ENCODE data around the gene CDK10.
"Not testable (repeated sequence)": the region's sequence is repeated elsewhere in the genome, so short reads cannot be mapped to it uniquely, and the experiment has no call there.

Gene CDK10

DNA sequence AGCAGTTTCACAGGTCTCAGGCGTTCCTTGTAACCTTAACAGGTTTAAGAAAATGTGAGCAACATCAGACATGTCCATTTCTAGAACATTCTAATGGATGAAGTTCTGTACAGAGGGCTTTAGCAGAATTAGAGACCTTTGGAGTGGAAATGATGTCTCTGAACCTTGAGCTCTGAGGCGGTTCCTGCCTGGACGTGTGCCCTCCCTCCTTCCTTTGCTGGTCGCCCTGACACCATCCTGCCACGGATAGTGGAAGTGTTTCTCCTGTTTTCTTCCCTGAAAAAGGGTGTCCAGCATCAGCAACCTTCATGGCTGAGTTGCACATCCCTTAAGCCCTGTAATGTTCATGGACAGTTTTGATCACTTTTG, 17.7 kb upstream of the CDK10 start:
- DNase-seq: no peak

DNA sequence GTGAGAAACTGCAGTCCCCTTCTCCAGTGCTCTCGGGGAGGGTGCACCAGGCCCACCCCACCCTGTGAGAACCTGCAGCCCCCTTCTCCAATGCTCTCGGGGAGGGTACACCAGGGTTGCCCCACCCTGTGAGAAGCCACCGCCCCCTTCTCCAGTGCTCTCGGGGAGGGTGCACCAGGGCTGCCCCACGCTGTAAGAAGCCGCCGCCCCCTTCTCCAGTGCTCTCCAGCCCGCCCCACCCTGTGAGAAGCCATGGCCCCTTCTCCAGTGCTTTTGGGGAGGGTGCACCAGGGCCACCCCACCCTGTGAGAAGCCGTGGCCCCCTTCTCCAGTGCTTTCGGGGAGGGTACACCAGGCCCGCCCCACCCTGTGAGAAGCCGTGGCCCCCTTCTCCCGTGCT, 16.7 kb upstream of the CDK10 start:
- no peak for DNase-seq

DNA sequence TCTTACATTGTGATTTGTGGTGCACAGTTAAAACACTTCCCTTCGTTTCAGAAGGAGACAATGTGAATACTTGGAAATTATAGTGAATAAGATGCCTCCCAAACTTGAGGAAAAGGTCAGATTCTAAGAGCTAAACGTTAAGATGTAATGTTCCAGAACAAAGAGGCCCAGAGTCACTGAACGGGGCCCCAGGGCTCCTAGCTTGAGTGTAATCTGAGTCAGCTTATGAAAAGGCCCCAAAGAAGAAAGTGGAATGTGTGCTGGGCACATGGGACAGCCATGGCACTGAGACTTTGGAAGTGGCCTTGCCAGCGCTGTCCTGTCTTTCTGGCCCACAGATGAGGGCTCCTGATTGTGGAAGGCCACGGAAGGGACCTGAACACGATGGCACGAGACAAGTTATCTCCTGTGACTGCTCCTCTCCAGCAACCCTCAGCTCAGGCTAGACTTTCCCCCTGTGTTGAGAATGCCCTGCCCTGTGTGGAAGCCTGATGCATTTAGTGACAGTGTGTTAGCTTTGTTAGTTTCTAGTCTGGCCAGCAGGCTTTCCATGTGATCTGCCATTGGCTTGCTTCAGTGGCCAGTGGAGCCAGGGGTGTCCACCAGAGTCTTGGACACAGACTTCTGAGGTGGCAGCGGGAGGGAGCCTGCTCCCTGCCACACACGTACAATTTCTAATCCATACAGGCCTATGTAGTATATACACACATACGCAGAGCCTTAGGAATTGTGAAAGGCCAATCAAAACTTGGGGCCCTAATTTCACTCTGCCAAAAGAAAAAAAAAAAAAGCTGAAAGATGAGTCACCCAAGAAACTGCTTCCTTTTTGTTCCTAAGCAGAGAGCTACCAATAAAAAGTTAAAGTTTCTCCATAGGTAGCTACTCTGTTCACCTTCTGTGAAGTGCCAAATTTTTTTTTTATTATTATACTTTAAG, 15.7 kb upstream of the CDK10 start:
- DNase-seq: no peak

DNA sequence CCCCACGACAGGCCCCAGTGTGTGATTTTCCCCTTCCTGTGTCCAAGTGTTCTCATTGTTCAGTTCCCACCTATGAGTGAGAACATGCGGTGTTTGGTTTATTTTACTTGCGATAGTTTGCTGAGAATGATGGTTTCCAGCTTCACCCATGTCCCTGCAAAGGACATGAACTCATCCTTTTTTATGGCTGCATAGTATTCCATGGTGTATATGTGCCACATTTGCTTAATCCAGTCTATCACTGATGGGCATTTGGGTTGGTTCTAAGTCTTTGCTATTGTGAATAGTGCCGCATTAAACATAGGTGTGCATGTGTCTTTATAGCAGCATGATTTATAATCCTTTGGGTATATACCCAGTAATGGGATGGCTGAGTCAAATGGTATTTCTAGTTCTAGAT, 14.9 kb upstream of the CDK10 start:
- not testable (repeated sequence) for DNase-seq

DNA sequence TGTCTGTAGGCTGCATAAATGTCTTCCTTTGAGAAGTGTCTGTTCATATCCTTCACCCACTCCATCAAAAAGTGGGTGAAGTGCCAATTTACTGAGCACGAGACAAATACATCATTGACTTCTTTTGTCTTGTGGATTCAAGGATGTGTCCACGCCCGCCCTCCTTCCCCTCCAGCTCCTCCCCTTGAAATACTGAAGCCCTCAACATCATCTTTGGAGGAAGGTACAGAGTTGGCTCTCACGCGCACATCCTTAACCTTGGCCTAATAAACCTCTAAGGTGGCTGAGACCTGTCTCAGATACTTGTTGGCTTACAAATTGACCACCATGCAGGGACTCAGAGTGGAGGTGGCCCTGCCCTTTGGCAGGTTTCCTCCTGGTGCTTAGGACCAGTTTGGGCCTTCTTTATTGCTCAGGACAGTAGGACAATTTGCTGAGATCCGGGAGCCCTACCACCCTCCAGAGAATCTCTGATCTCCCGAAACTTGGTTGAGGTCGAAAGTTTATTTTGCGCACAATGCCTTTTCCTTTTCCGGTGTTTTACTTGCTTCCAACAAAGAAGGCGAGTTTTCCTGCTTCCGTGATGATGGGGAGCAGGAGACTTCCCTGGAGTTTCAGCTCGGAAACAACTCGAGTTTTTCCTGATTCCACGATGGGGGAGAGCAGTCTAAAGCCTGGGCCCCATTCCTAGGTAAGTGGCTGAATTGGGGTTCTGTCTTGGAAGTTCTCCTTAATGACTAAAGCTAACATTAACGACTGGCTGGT, 14.1 kb upstream of the CDK10 start:
- DNase-seq: no peak

DNA sequence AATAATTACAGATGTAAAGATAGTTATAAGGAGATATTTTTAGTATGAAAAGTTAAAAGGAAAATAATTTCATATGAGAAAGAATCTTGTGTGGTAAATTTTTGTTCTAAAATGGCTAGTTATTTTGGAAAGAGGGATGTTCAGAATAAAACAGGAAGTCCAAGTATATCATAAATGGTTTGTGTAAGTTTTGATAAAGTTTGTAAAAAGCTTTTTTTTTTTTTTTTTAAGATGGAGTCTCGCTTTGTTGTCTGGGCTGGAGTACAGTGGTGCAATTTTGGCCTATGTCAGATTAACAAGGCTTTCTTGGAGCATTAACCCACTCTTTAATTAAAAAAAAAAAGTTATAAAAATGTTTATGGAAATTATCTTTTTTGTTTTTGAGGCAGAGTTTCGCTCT, 8.2 kb upstream of the CDK10 start:
- no peak for DNase-seq

DNA sequence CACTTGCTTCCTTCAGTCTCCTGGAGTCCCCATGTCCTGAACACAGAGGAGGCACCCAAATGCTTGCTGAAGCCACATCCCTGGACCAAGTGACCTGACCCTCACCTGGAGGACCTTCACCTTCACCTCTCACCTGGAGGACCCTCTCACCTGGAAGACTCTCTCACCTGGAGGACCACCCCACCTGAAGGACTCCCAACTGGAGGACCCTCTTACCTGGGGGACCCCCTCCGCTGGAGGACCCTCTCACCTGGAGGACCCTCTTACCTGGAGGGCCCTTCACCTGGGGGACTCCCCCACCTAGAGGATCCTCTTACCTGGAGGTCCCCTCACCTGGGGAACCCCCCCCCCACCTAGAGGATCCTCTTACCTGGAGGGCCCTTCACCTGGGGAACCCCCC, 573 bp upstream of the CDK10 start:
- no peak for DNase-seq

DNA sequence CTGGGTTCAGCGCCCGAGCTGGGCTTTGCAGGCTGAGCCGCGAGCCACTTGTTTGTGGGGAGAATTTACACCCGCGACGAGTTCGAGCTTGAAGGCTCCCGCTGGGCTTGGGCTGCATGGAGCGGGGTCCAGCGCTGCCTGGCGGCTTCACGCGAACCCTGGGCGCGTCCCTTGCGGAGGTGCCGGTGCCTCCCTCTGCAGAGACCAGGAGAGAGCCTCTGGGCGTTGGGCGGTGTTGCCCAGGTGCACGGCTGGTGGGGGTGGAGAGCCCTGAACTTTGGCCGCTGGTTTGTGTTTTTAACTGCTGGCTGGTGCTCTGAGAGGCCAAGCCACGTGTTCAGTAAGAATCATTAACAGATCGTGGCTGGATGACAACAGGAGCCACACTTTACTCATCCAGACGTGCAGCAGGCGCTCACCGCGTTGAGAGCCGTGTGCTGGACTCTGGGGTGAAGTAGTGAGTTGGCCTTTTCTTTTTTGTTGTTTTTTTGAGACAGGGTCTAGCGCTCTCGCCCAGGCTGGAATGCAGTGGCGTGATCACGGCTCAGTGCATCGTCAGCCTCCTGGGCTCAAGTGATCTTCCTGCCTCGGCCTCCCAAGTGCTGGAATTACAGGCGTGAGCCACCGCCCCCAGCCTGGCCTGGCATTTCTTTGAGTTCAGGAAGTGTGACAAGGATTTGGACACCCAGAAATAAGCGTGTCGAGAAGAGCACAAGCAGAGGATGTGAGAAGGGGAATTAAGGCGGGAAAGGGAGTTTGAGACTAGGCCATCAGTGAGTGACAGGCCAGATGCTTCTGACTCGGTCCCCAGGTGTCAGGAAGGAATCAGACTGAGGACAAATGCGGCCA, 827 bp downstream of the CDK10 start:
- DNase-seq: no peak

DNA sequence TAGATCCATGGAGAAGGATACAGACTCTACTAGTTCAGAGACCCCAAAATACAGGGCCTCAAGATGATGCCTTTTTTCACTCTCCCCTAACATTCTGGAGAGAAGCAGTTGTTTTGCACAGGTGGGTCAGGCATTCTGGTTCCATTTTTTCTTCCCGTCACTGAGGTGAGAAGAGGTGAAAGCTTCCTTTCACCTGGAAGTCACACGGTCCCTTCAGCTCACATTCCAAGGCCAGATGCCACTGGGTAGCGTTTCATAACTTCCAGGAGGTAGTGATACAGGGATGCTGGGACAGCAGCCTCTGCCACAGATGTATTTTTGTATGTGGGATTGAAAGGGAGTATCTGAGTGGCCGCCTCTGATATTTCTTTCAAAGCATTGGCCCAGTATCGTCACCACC, 1.9 kb downstream of the CDK10 start:
- DNase-seq: no peak

DNA sequence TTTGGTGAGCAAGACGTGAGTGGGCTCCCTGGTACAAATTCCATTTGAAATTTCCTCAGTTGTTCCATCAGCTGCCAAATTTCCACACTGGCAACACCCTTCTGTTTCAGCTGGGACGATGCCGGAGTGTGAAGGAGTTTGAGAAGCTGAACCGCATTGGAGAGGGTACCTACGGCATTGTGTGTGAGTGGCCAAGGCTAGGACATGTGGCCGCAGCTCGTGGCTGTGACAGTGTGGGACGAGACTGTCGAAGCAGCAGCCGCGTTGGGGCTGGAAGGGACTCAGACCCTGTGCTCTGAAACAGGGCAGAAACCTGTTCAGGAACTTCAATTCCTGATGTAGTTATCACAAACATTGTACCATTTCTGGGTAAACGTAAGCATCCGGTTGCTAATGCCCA, 2.7 kb downstream of the CDK10 start:
- no peak for DNase-seq

DNA sequence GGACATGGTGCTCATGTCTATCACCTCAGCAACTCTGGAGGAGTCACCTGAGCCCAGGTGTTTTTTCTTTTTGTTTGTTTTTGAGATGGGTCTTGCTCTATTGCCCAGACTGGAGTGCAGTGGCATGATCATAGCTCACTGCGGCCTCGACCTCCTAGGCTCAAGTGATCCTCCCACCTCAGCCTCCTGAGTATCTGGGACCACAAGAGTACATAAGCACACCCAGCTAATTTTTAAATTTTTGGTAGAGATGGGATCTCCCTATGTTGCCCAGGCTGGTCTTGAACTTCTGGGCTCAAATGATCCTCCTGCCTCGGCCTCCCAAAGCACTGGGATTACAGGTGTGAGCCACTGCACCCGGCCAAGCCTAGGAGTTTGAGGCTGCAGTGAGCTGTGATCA, 3.1 kb downstream of the CDK10 start:
- DNase-seq: not testable (repeated sequence)

DNA sequence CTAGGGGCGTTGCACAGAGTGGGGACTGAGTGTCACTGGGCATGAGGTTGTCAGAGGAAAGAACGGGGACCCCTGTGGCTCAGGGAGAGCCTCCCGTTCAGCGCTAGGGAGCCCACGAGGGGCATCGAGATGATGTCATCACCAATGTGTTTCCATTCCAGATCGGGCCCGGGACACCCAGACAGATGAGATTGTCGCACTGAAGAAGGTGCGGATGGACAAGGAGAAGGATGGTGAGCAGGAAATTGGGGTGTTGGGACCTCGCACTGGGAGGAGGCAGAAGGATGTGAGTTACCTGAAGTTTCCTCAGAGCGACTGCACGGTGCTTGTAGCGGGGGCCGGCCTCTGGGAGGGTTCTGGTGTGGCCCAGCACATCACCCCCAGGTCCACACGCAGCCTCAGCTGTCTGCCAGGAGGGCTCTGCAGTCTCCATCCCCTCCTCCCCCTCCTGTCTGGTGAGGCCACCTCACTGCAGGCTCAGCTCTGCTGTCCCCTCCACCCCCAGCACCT, 4.0 kb downstream of the CDK10 start:
- DNase-seq: no peak

DNA sequence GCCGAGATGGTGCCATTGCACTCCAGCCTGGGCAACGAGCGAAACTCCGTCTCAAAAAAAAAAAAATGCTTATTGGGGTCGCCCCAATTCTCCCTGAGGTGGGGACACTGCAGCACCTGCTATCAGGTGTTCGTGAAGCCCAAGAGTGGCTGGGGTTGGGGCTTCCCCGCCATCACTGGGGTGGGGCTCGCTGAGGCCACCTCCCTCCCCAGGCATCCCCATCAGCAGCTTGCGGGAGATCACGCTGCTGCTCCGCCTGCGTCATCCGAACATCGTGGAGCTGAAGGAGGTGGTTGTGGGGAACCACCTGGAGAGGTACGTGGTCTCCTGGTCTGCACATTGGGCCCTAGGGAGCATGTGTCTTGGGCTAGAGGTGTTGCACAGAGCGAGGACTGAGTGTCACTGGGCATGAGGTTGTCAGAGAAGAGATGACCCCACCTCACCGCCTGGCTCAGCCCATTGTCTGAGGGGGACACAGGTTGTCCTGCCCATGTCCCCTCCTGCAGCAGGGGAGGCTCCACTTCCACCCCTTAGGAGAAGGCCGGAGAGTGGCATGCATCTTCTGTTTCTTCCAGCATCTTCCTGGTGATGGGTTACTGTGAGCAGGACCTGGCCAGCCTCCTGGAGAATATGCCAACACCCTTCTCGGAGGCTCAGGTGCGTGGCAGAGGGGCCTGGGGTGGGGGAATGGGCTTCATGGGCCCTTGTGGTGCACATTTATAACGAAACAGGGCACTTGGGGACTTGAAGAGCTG, 4.9 kb downstream of the CDK10 start:
- no peak for DNase-seq

DNA sequence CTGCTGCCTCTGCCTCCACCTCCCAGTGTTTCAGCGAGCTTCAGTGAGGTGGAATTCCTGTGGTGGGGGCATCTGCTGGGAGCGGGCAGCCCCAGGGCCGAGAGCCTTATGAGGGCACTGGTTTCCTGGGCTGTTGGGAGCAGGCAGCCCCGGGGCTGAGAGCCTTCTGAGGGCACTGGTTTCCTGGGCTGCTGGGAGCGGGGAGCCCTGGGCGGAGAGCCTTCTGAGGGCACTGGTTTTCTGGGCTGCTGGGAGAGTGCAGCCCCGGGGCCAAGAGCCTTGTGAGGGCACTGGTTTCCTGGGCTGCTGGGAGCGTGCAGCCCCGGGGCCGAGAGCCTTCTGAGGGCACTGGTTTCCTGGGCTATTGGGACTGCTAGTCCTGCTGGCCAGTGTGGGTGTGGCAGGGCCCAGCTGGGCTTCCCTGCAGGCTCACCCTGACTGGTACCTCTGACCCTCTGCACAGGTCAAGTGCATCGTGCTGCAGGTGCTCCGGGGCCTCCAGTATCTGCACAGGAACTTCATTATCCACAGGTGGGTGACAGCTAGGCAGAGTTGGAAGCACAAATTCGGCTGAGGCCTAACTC, 5.6 kb downstream of the CDK10 start:
- no peak for DNase-seq

DNA sequence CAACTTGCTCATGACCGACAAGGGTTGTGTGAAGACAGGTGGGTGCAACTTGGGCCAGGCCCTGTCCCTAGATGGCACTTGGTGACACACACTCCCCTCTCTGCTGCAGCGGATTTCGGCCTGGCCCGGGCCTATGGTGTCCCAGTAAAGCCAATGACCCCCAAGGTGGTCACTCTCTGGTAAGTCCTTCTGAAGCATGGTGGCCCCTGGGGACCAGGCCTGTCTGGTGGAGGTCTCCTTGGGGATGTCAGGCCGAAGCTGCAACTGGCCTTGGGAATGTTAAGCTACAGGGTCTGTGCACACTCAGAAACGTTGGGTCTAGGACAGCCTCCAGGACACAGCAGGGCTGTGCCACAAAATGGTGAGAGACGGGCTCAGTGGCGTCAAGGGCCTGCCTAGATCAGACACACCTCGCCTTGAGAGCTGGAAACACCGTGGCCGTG, 6.8 kb downstream of the CDK10 start:
- no peak for DNase-seq

DNA sequence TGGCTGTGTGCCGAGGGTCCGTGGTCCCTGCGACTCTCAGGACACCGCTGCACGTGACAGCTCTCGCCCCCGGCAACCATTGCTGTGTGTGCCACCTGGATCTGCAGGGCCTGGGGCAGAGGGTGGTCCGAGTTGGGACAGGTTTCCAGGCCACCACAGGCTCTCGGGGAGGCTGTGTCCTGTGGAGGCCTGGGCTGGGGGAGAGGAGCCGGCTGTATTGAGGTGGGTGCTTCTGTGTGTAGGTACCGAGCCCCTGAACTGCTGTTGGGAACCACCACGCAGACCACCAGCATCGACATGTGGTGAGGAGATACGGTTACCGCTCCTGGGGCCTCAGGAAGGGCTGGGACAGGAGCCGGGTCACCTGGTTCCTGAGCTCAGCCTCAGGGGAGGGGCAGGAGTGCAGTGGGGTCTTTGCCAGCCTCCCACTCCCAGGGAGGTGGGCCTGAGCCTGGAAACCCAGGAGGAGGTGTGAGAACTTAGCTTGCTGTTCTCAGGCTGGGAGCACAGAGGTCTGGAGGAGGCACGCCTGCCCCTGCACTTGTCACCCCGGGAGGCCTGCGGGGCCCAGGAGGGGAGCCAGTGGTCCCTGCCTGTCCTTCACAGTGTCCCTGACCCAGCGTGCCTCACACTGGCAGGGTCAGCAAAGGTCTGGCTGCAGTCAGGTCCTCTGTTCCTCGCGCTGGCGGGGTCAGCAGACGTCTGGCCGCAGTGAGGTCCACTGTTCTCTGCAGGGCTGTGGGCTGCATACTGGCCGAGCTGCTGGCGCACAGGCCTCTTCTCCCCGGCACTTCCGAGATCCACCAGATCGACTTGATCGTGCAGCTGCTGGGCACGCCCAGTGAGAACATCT, 7.7 kb downstream of the CDK10 start:
- DNase-seq: no peak

DNA sequence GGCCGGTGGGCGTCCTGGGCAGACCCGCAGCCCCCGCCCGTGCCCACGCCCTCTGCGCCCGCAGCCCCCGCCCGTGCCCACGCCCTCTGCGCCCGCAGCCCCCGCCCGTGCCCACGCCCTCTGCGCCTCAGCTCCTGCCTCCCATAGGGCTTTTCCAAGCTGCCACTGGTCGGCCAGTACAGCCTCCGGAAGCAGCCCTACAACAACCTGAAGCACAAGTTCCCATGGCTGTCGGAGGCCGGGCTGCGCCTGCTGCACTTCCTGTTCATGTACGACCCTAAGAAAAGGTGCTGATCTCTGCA, 8.2 kb downstream of the CDK10 start:
- DNase-seq: not testable (repeated sequence)

DNA sequence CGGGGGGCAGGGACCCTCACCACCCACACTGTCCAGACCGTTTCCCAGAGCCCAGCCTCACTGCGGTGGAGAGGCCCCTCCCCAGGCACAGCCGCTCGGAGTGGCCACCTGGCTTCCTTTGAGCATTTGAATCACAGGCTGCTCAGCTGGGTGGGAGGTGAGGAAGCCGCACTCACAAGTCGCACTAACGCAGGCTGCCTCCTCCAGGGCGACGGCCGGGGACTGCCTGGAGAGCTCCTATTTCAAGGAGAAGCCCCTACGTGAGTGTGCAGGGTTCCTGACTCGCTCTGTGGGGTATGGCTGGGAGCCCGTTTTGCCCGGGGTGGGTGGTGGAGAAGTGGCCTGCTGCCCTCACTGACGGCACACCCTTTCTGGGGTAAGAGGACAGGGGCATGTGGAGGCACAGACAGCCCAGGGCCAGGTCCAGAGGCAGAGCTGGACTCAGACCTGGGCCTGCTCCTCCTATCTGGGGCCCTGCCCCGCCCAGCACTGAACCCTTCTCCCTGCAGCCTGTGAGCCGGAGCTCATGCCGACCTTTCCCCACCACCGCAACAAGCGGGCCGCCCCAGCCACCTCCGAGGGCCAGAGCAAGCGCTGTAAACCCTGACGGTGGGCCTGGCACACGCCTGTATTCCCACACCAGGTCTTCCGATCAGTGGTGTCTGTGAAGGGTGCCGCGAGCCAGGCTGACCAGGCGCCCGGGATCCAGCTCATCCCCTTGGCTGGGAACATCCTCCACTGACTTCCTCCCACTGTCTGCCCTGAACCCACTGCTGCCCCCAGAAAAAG, 8.8 kb downstream of the CDK10 start:
- DNase-seq: no peak

DNA sequence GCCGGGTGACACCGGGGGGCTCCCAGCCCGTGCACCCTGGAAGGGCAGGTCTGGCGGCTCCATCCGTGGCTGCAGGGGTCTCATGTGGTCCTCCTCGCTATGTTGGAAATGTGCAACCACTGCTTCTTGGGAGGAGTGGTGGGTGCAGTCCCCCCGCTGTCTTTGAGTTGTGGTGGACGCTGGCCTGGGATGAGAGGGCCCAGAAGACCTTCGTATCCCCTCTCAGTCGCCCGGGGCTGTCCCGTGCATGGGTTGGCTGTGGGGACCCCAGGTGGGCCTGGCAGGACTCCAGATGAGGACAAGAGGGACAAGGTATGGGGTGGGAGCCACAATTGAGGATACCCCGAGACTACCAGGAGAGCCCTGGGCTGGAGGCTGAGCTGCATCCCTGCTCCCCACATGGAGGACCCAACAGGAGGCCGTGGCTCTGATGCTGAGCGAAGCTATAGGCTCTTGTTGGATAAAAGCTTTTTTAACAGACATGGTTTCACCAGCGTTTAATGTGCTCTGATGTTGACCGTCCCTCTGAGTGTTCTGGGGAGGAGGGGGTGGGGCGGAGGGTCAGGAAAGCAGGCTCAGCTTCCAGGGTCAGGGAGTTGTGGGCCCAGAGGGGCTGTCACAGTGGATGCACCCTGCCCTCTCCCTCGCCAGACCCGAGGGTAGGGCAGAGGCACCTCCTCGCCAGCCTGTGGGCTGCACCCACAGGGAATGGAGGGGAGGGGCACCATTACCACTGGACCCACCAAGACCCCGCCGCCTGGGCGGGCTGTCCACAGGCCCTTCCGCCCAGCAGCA, 9.6 kb downstream of the CDK10 start:
- DNase-seq: no peak
